SK-N-SH treated with all-trans-retinoic acid at 6 μM for 48 hours (cell line): ENCODE measurements around the gene TP53TG3E.
"Not testable (repeated sequence)": the region's sequence is repeated elsewhere in the genome, so short reads cannot be mapped to it uniquely, and the experiment has no call there.

Experiments used
- ATAC-seq: fragments of 200-7000 bp; cut with Tn5 transposase; 3 replicates; pipeline ENCODE4 v1.9.1; 2020; ENCODE audit warnings: mild to moderate bottlenecking, moderate library complexity

TP53TG3E gene, protein sequence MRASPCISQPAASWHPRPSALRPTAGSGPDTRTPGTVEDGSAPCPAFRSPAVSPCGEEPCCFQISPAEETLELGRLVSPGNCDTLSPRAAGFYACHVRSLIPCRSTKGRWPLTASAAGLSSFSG

DNA sequence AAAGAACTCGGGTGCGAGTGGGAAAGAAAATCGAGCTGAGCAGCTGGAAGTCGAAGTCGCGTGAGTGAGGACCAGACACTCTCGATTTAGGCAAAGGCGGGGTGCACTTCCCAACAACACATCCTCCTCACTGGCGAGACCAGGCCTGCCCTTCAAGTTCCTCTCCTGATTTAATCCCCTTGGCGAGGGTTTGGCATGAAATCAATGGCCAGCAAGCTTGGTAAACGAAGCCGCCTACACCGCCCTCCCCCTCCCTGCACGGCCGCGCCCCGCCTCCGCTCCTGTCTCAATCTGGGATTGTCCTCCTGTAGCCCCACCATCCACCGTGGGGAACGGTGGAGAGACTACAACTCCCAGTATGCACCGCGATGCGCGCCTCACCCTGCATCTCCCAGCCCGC lies at the start of gene TP53TG3E:
TP53TG3E (plus strand) TSS at position 301 of the 400 bp plus-strand sequence; CDS start at position 369, 68 bp downstream.
- not testable (repeated sequence) for ATAC-seq

DNA sequence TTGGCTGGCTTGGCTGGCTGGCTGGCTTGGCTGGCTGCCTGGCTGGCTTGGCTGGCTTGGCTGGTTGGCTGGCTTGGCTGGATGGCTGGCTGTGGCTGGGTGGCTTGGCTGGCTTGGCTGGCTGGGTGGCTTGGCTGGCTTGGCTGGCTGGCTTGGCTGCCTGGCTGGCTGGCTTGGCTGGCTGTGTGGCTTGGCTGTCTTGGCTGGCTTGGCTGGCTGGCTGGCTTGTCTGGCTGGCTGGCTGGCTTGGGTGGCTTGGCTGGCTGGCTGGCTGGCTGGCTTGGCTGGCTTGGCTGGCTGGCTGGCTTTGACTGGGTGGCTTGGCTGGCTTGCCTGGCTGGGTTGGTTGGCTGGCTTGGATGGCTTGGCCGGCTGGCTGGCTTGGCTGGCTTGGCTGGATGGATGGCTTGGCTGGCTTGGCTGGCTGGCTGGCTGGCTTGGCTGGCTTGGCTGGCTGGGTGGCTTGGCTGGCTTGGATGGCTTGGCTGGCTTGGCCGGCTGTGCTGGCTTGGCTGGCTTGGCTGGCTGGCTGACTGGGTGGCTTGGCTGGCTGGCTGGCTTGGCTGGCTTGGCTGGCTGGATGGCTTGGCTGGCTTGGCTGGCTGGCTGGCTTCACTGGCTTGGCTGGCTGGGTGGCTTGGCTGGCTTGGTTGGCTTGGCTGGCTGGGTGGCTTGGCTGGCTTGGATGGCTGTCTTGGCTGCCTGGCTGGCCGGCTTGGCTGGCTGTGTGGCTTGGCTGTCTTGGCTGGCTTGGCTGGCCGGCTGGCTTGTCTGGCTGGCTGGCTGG lies 32.3 kb downstream of the TP53TG3E start:
- not testable (repeated sequence) for ATAC-seq

DNA sequence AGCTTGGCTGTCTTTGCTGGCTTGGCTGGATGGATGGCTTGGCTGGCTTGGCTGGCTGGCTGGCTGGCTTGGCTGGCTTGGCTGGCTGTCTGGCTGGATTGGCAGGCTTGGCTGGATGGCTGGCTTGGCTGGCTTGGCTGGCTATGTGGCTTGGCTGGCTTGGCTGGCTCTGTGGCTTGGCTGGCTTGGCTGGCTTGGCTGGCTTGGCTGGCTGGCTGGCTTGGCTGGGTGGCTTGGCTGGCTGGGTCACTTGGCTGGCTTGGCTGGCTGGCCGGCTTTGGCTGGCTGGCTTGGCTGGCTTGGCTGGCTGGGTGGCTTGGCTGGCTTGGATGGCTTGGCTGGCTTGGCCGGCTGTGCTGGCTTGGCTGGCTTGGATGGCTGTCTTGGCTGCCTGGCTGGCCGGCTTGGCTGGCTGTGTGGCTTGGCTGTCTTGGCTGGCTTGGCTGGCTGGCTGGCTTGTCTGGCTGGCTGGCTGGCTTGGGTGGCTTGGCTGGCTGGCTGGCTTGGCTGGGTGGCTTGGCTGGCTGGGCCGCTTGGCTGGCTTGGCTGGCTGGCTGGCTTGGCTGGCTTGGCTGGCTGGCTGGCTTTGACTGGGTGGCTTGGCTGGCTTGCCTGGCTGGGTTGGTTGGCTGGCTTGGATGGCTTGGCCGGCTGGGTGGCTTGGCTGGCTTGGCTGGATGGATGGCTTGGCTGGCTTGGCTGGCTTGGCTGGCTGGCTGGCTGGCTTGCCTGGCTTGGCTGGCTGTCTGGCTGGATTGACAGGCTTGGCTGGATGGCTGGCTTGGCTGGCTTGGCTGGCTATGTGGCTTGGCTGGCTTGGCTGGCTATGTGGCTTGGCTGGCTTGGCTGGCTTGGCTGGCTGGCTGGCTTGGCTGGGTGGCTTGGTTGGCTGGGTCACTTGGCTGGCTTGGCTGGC lies 33.8 kb downstream of the TP53TG3E start:
- not testable (repeated sequence) for ATAC-seq

DNA sequence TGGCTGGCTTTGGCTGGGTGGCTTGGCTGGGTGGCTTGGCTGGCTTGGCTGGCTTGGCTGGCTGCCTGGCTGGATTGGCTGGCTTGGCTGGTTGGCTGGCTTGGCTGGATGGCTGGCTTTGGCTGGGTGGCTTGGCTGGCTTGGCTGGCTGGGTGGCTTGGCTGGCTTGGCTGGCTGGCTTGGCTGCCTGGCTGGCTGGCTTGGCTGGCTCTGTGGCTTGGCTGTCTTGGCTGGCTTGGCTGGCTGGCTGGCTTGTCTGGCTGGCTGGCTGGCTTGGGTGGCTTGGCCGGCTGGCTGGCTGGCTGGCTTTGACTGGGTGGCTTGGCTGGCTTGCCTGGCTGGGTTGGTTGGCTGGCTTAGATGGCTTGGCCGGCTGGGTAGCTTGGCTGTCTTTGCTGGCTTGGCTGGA lies 34.4 kb downstream of the TP53TG3E start:
- not testable (repeated sequence) for ATAC-seq

DNA sequence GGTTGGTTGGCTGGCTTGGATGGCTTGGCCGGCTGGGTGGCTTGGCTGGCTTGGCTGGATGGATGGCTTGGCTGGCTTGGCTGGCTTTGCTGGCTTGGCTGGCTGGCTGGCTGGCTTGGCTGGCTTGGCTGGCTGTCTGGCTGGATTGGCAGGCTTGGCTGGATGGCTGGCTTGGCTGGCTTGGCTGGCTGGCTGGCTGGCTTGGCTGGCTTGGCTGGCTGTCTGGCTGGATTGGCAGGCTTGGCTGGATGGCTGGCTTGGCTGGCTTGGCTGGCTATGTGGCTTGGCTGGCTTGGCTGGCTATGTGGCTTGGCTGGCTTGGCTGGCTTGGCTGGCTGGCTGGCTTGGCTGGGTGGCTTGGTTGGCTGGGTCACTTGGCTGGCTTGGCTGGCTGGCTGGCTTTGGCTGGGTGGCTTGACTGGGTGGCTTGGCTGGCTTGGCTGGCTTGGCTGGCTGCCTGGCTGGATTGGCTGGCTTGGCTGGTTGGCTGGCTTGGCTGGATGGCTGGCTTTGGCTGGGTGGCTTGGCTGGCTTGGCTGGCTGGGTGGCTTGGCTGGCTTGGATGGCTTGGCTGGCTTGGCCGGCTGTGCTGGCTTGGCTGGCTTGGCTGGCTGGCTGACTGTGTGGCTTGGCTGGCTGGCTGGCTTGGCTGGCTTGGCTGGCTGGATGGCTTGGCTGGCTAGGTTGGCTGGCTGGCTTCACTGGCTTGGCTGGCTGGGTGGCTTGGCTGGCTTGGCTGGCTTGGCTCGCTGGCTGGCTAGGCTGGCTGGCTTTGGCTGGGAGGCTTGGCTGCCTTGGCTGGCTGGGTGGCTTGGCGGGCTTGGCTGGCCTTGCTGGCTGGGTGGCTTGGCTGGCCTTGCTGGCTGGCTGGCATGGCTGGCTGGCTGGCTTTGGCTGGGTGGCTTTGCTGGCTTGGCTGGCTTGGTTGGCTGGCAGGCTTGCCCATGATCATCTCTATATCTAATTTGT lies 35.3 kb downstream of the TP53TG3E start:
- not testable (repeated sequence) for ATAC-seq
